Body of pancreas (tissue), 4 donors: ENCODE results near the gene KCNH8. TPM values are rescaled to one million over a fixed set of nuclear protein-coding genes. Genes with fewer than 3 reads are reported as not detected.
A peak's percentile ranks its signal among the peaks of the same experiment; 100 is the strongest.

Experiments
- ATAC-seq: fragments of 150-250 bp; one replicate; pipeline ENCODE4 v1.9.1; 2016
- DNase-seq, 4 donors: peaks; one replicate each; pipeline ENCODE4 v3.0.0-alpha.2; 2019
- H3K27ac ChIP-seq, 4 donors: fragments of 200-600 bp; sonication (generic); 1 replicate in 3 of 4; 2 replicates in 1 of 4; pipeline versions ENCODE4 v1.5.1 to v1.6.1; 2016 to 2019; ENCODE audit warnings: mild to moderate bottlenecking in 1 of 4, mixed read lengths in 1 of 4, moderate library complexity in 1 of 4
- H3K27me3 ChIP-seq, 2 donors: fragments of 200-600 bp; sonication (generic); one replicate each; pipeline ENCODE4 v1.6.0; 2016; ENCODE audit warnings: mild to moderate bottlenecking in 1 of 2
- H3K36me3 ChIP-seq, 2 donors: fragments of 200-600 bp; sonication (generic); replicated peaks in 1 of 2; 2 replicates each; pipeline ENCODE4 v1.5.1; 2016; ENCODE audit warnings: low read depth in 2 of 2; ENCODE audit not compliant: insufficient read depth in 1 of 2
- H3K4me1 ChIP-seq: fragments of 200-600 bp; sonication (generic); one replicate; pipeline ENCODE4 v1.6.0; 2016
- H3K4me3 ChIP-seq, 2 donors: fragments of 200-600 bp; sonication (generic); 1 replicate in 1 of 2; 2 replicates in 1 of 2; pipeline ENCODE4 v1.5.1; 2016 to 2019
- H3K9me3 ChIP-seq, 3 donors: fragments of 200-600 bp; sonication (generic); 1 replicate in 2 of 3; 2 replicates in 1 of 3; pipeline ENCODE4 v1.5.1; 2016
- POLR2A ChIP-seq, 3 donors: fragments of 450-650 bp; IDR thresholded peaks; one replicate each; pipeline ENCODE4 v1.6.1; 2016; ENCODE audit warnings: antibody characterized with exemption in 3 of 3, mild to moderate bottlenecking in 2 of 3
- WGBS, 2 donors: methylation state at CpG; one replicate each; pipeline ENCODE4 v1.1.5; 2017; 5-methylcytosine and 5-hydroxymethylcytosine counted together
- intact Hi-C: fragments of 100-400 bp; cut with DNase I; formaldehyde crosslinking; loops from one replicate; pipeline ENCODE4 v1.15.1; 2023
- total RNA-seq, 2 donors: library from RNA; depleted of rRNA; stranded (reverse); fragments of >200 nt; gene quantifications; one replicate each; pipeline ENCODE4 v1.1.0, GENCODE V29; 2016
- TF ChIP-seq, protein P1 (sequence below), 7 experiments: fragments of 450-650 bp in 4 of 7; fragments of 200-600 bp in 3 of 7; sonication (generic) in 3 of 7; IDR thresholded peaks; one replicate each; pipeline ENCODE4 v1.5.1; 2016 to 2019; ENCODE audit warnings: antibody characterized with exemption in 7 of 7

Gene KCNH8
- total RNA-seq, 2 donors from 2014 or later: 2.3 TPM

DNA sequence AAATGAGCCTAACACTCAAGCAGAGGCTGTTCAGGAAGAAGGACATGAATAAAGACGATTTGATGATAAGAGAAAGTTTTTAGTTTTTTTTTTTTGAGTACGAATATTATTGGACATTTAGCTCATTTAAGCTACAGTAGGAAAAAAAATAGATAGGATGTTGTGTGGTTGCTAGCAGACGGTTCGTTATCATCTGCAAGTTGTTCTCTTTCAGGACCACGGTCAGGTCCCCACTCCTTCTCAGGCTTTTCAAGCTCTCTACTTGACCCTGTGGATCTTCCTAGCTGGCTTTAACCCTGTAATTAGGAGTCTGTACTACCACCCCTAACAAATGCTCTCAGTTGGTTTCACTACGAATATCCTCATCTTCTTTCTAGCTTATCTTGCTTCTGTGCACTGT, 1.1 kb downstream of the KCNH8 start:
- Histone ChIP-seq H3K4me3 (no peak overlapping the region), H3K27me3 (no peaks in the 10 kb centered on the region), H3K27ac (no peak overlapping the region), H3K36me3 (no peaks in the 10 kb centered on the region), H3K9me3 (no peaks in the 10 kb centered on the region), H3K4me1 (peaks cover 23% of the 10 kb centered on the region)
- ATAC-seq (no peak), DNase-seq (peak in 2 of 4 donors; percentile 17 to 19)
- WGBS, 2 donors: 0 to 3% methylated on average over 6 of the region's 6 CpGs
- TF ChIP-seq, protein P1, sequence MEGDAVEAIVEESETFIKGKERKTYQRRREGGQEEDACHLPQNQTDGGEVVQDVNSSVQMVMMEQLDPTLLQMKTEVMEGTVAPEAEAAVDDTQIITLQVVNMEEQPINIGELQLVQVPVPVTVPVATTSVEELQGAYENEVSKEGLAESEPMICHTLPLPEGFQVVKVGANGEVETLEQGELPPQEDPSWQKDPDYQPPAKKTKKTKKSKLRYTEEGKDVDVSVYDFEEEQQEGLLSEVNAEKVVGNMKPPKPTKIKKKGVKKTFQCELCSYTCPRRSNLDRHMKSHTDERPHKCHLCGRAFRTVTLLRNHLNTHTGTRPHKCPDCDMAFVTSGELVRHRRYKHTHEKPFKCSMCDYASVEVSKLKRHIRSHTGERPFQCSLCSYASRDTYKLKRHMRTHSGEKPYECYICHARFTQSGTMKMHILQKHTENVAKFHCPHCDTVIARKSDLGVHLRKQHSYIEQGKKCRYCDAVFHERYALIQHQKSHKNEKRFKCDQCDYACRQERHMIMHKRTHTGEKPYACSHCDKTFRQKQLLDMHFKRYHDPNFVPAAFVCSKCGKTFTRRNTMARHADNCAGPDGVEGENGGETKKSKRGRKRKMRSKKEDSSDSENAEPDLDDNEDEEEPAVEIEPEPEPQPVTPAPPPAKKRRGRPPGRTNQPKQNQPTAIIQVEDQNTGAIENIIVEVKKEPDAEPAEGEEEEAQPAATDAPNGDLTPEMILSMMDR (IDR thresholded peaks at IDR 0.05): no peak
- no peak for TF ChIP-seq POLR2A (IDR thresholded peaks at IDR 0.05)
- intact Hi-C loops: no loop called here

DNA sequence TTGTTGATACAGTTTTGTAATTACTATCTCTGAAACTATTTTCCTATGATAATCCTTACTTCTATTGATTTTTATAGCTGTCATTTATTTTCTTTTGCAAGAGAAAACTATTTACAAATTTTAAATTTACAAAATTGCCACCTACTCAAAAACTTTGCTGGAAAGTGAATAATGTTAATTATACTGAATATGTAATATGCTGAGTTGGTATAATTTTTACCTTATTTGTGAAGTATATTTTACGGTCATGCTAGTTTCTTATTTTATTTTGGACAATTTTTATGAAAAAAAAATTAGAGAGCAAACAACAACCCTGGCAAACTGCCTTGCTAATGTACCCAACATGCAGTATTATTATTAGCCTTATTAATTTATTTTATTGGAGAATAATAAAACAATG, 2.9 kb downstream of the KCNH8 start:
- Histone ChIP-seq H3K36me3 (no peaks in the 10 kb centered on the region), H3K9me3 (no peaks in the 10 kb centered on the region), H3K4me3 (no peak overlapping the region), H3K4me1 (peaks cover 22% of the 10 kb centered on the region), H3K27ac (no peak overlapping the region), H3K27me3 (no peaks in the 10 kb centered on the region)
- intact Hi-C loops: no loop called here
- ATAC-seq: no peak
- WGBS, 2 donors: 87 to 90% methylated on average over 1 of the region's 1 CpG
- no peak for TF ChIP-seq POLR2A (IDR thresholded peaks at IDR 0.05)
- TF ChIP-seq, protein P1 (IDR thresholded peaks at IDR 0.05): no peak
- DNase-seq: no peak

DNA sequence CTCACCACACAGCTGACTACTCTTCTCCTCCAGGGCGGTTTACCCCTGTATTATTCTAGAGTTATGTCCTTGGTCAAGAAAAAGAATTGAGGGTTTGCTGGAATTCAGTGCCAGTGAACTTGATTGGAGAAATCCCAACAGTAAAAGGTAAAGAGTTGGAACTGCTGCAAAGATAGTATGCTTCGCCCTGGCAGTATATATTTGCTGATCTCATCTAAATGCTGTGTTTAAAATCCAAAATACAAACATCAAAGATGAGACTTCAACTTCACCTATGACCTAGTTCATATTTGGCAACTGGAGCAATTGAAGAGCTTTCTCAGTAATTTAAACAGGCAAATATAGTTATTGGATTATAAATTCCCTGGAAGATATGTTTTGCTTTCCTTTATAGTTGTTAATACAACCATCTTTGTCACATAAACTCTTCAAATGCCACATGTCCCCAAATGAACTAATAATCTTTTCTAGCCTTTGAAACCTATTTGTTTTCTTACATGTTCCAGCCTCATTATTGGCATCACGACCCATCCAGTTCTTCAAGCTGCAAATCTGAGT, 6.5 kb downstream of the KCNH8 start:
- DNase-seq (no peak), ATAC-seq (no peak)
- TF ChIP-seq POLR2A (IDR thresholded peaks at IDR 0.05): no peak
- TF ChIP-seq, protein P1 (IDR thresholded peaks at IDR 0.05): no peak
- intact Hi-C loops: no loop called here
- no peak overlapping the region for H3K4me3 ChIP-seq
- no peaks in the 10 kb centered on the region for H3K36me3 ChIP-seq
- H3K4me1 ChIP-seq: no peaks in the 10 kb centered on the region
- WGBS, 2 donors: 74 to 85% methylated on average over 3 of the region's 3 CpGs
- H3K9me3 ChIP-seq: no peaks in the 10 kb centered on the region
- H3K27me3 ChIP-seq: no peaks in the 10 kb centered on the region
- no peak overlapping the region for H3K27ac ChIP-seq

DNA sequence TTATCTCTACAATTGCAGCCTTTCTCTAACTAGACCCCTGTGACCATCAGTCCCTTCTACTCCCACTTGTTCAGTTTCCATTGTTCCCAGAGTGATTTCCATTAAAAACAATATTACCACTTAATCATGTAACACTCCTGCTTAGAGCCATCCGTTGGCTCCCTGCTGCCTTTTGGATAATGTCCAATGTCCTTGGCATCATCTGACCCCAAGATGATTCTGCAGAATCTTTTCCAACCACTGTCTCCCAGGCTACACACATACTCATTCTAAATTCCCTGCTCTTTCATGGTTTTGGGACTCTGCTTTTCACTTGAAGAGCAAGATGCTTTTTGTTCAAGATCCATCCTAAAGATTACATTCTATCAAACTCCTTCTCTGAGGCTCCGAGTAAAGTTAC, 7.1 kb downstream of the KCNH8 start:
- intact Hi-C loops: no loop called here
- Histone ChIP-seq H3K27ac (no peak overlapping the region), H3K4me3 (no peak overlapping the region), H3K9me3 (no peaks in the 10 kb centered on the region), H3K27me3 (no peaks in the 10 kb centered on the region), H3K36me3 (no peaks in the 10 kb centered on the region), H3K4me1 (no peaks in the 10 kb centered on the region)
- 52 to 55% methylated on average over 2 of the region's 2 CpGs for WGBS, 2 donors
- TF ChIP-seq POLR2A (IDR thresholded peaks at IDR 0.05): no peak
- TF ChIP-seq, protein P1 (IDR thresholded peaks at IDR 0.05): no peak
- ATAC-seq: no peak
- DNase-seq: no peak

DNA sequence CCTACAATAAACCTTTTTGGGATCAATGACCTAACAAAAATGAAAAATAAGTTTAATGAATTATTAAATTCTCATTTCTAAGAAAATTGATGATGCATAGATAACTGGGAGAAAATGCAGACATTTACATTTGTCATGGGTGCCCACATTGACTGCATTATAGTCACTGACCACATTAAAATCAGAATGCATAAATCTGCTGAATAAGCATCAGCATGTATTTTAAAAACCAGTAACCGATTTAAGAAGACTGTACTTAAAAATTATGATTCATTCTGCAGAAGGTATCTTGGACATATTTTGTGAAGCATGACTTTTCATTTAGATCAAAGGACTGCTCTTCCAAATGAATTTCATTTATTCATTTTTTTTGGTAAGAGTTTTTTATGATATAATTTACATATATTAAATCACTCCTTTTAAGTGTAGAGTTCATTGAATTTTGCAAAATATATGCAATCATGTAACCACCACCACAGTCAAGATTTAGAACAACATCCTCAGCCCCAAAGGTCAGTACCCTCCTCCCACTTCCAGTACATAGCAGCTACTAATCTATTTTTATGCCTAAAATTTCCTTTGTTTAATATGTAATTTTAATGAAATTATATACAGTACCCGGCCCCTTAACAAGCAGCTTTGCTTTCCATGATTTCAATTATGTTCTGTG, 11.8 kb downstream of the KCNH8 start:
- no peak for TF ChIP-seq POLR2A (IDR thresholded peaks at IDR 0.05)
- TF ChIP-seq, protein P1 (IDR thresholded peaks at IDR 0.05): no peak
- H3K9me3 ChIP-seq: no peaks in the 10 kb centered on the region
- H3K4me3 ChIP-seq: no peak overlapping the region
- WGBS, 2 donors: 84 to 91% methylated on average over 2 of the region's 2 CpGs
- no peak overlapping the region for H3K27ac ChIP-seq
- DNase-seq (no peak), ATAC-seq (no peak)
- no peaks in the 10 kb centered on the region for H3K27me3 ChIP-seq
- H3K36me3 ChIP-seq: no peaks in the 10 kb centered on the region
- no peaks in the 10 kb centered on the region for H3K4me1 ChIP-seq
- intact Hi-C loops: no loop called here
